Erythroblast (primary cell): ENCODE data around the gene KRTAP5-1.

ENCODE experiments used
- GATA1 ChIP-seq: IDR thresholded peaks from 2 replicates; pipeline ENCODE4 v1.6.1; 2011; ENCODE audit warnings: low read depth, mild to moderate bottlenecking, control low read depth, low read length, moderate library complexity
- POLR2A ChIP-seq: IDR thresholded peaks from 2 replicates; pipeline ENCODE4 v1.6.1; 2011; ENCODE audit warnings: mild to moderate bottlenecking, low read length

DNA sequence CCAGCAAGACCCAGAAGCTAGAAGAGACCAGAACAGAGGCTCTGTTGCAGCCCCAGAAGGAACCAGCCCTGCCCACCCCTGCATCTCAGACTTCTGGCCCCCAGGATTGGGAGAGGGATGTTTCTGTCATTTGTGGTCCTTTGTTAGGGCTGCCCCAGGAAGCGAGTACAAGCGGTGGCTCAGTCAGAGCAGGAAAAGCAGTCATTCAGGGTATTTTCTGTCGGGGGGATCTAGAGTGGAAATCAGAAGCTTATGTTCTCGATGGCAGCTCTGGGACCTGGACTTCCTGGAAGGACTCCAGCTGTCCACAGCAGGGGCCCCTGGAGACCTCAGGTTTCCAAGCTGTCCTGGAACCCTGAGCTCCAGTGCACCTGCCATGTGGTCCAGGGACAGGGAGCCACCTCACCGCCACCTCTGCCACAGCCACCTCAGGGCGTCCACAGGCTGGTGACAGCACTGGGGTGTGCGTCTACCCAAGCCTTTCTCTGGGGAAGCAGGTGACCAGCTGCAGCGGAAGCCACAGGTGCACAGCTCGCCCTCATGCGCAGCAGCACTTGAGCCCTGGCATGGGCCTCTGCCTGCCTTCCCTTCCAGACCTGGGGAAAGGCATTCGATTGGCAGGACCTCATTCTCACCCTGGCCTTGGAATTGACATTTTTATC, 47.1 kb upstream of the KRTAP5-1 start:
- TF ChIP-seq POLR2A (no peak), GATA1 (no peak)
